Spleen (tissue), 11 donors: Measurements from ENCODE around the gene PXK. TPM values are rescaled to one million over a fixed set of nuclear protein-coding genes. Genes with fewer than 3 reads are reported as not detected.
A peak's percentile ranks its signal among the peaks of the same experiment; 100 is the strongest.

ENCODE experiments used
- DNase-seq: peaks from one replicate; pipeline ENCODE4 v3.0.0-alpha.2; 2020
- H3K27ac ChIP-seq, 8 donors: fragments of 200-600 bp; sonication (generic) in 7 of 8; 1 replicate in 4 of 8; 2 replicates in 4 of 8; pipeline versions ENCODE4 v1.5.0 to v1.8.0; 2016 to 2021; ENCODE audit warnings: inconsistent platforms in 4 of 8, mild to moderate bottlenecking in 4 of 8, moderate library complexity in 1 of 8
- H3K27me3 ChIP-seq, 7 donors: fragments of 200-600 bp; sonication (generic) in 6 of 7; replicated peaks in 1 of 7; 1 replicate in 4 of 7; 2 replicates in 3 of 7; pipeline versions ENCODE4 v1.5.0 to v1.8.0; 2016 to 2021; ENCODE audit warnings: inconsistent platforms in 3 of 7, mild to moderate bottlenecking in 1 of 7
- H3K36me3 ChIP-seq, 6 donors: fragments of 200-600 bp; sonication (generic) in 5 of 6; 1 replicate in 4 of 6; 2 replicates in 2 of 6; pipeline versions ENCODE4 v1.5.0 to v1.8.0; 2016 to 2021; ENCODE audit warnings: inconsistent platforms in 2 of 6
- H3K4me1 ChIP-seq, 6 donors: fragments of 200-600 bp; sonication (generic) in 5 of 6; 1 replicate in 3 of 6; 2 replicates in 3 of 6; pipeline versions ENCODE4 v1.5.0 to v1.8.0; 2016 to 2021; ENCODE audit warnings: inconsistent platforms in 3 of 6
- H3K4me3 ChIP-seq, 8 donors: fragments of 200-600 bp; sonication (generic) in 7 of 8; 1 replicate in 4 of 8; 2 replicates in 4 of 8; pipeline versions ENCODE4 v1.5.0 to v1.8.0; 2016 to 2021; ENCODE audit warnings: inconsistent platforms in 4 of 8, mild to moderate bottlenecking in 4 of 8, moderate library complexity in 2 of 8
- H3K9me3 ChIP-seq, 8 donors: fragments of 200-600 bp; sonication (generic) in 7 of 8; 1 replicate in 4 of 8; 2 replicates in 4 of 8; pipeline versions ENCODE4 v1.5.0 to v1.8.0; 2016 to 2021; ENCODE audit warnings: inconsistent platforms in 4 of 8
- POLR2A ChIP-seq, 3 donors: fragments of 450-650 bp; IDR thresholded peaks; one replicate each; pipeline ENCODE4 v1.5.1; 2017; ENCODE audit warnings: antibody characterized with exemption in 3 of 3, mild to moderate bottlenecking in 1 of 3
- POLR2AphosphoS5 ChIP-seq, 3 donors: sonication (generic); formaldehyde crosslinking; IDR thresholded peaks; one replicate each; pipeline ENCODE4 v1.5.1; 2017; ENCODE audit warnings: antibody characterized with exemption in 3 of 3
- WGBS, 5 donors: extraction: QIAGEN DNeasy Blood & Tissue Kit in 3 of 5; methylation state at CpG; one replicate each; pipeline versions ENCODE4 v1.1.5 to v1.1.7; 2013 to 2018; 5-methylcytosine and 5-hydroxymethylcytosine counted together
- intact Hi-C: fragments of 100-400 bp; cut with DNase I; formaldehyde crosslinking; loops from one replicate; pipeline ENCODE4 v1.15.0; 2023; ENCODE audit warnings: low total_unique reads
- polyA plus RNA-seq, 3 donors: library from polyadenylated mRNA; stranded (reverse); fragments of 200-250 nt; gene quantifications; one replicate each; pipeline ENCODE4 v1.2.1, GENCODE V29; 2013
- total RNA-seq, 7 donors: library from RNA; depleted of rRNA in 3 of 7; stranded (reverse); fragments of >200 nt in 3 of 7; fragmentation: NEBNext Ultra II Directional in 4 of 7; extraction: Animal tissue kit (Norgen Biotek cat#: 25700) in 4 of 7; gene quantifications; one replicate each; pipeline versions ENCODE4 v1.1.0 to v1.2.1, GENCODE V29; 2016 to 2021
- TF ChIP-seq, protein P1 (sequence below), 11 experiments: fragments of 200-600 bp in 7 of 11; fragments of 450-650 bp in 4 of 11; sonication (generic) in 4 of 11; IDR thresholded peaks in 8 of 11; conservative IDR thresholded peaks in 3 of 11; 1 replicate in 7 of 11; 2 replicates in 4 of 11; pipeline versions ENCODE4 v1.4.0 to v1.8.0; 2016 to 2021; ENCODE audit warnings: antibody characterized with exemption in 11 of 11, inconsistent platforms in 4 of 11, mild to moderate bottlenecking in 1 of 11
- donor health status: healthy with polysubstance abuse.
- donor health status: DM: no; HTN: no; CAD: no; lungs with moderate emphysema.
- donor health status: DM: no; HTN: no; CAD: no.
- donor health status: Bipolar disorder and iron deficiency.
- donor health status: healthy.
- donor health status: DM: no; HTN: no; CAD: no.
- donor health status: DM: yes; HTN: yes; CAD: no.

Gene PXK
- total and polyA plus RNA-seq, 10 donors: 19.3 to 80.9 (median 49.7) TPM

- peaks cover 0 to 66% (median 7%) of the 10 kb centered on the region in 6 donors for H3K36me3 ChIP-seq
Observed at GRCh38 chr3:58388550-58389091, 55.9 kb downstream of the PXK start.

GRCh38 chr3:58391156-58391865 is 58.6 kb downstream of the PXK start:
- Histone ChIP-seq H3K9me3 (no peaks in the 10 kb centered on the region), H3K27ac (peak overlapping the region in 4 of 8 donors; percentile 2 to 34 (median 17)), H3K4me3 (no peak overlapping the region), H3K36me3 (peaks cover 0 to 70% (median 23%) of the 10 kb centered on the region in 6 donors), H3K4me1 (peaks cover 21 to 48% (median 34%) of the 10 kb centered on the region in 6 donors), H3K27me3 (no peaks in the 10 kb centered on the region)
- WGBS, 5 donors: 75 to 83% (median 78%) methylated on average over 3 of the region's 3 CpGs
- no peak for DNase-seq
- TF ChIP-seq, protein P1, sequence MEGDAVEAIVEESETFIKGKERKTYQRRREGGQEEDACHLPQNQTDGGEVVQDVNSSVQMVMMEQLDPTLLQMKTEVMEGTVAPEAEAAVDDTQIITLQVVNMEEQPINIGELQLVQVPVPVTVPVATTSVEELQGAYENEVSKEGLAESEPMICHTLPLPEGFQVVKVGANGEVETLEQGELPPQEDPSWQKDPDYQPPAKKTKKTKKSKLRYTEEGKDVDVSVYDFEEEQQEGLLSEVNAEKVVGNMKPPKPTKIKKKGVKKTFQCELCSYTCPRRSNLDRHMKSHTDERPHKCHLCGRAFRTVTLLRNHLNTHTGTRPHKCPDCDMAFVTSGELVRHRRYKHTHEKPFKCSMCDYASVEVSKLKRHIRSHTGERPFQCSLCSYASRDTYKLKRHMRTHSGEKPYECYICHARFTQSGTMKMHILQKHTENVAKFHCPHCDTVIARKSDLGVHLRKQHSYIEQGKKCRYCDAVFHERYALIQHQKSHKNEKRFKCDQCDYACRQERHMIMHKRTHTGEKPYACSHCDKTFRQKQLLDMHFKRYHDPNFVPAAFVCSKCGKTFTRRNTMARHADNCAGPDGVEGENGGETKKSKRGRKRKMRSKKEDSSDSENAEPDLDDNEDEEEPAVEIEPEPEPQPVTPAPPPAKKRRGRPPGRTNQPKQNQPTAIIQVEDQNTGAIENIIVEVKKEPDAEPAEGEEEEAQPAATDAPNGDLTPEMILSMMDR (IDR thresholded peaks at IDR 0.05 in 8 of 11, conservative IDR thresholded peaks at IDR 0.05 in 3 of 11): no peak
- no peak for TF ChIP-seq POLR2AphosphoS5 (IDR thresholded peaks at IDR 0.05)
- TF ChIP-seq POLR2A (IDR thresholded peaks at IDR 0.05): no peak
- intact Hi-C loops: no loop called here

More at GRCh38 chr3:58388550-58389091, 55.9 kb downstream of the PXK start:
- Histone ChIP-seq H3K4me1 (peaks cover 21 to 66% (median 40%) of the 10 kb centered on the region in 6 donors), H3K27me3 (no peaks in the 10 kb centered on the region), H3K4me3 (no peak overlapping the region), H3K27ac (peak overlapping the region in 7 of 8 donors; percentile 44 to 80 (median 67)), H3K9me3 (no peaks in the 10 kb centered on the region)
- intact Hi-C loops: no loop called here
- no peak for DNase-seq
- TF ChIP-seq POLR2A (IDR thresholded peaks at IDR 0.05): no peak
- no peak for TF ChIP-seq POLR2AphosphoS5 (IDR thresholded peaks at IDR 0.05)
- TF ChIP-seq, protein P1 (IDR thresholded peaks at IDR 0.05 in 8 of 11, conservative IDR thresholded peaks at IDR 0.05 in 3 of 11): no peak

DNA sequence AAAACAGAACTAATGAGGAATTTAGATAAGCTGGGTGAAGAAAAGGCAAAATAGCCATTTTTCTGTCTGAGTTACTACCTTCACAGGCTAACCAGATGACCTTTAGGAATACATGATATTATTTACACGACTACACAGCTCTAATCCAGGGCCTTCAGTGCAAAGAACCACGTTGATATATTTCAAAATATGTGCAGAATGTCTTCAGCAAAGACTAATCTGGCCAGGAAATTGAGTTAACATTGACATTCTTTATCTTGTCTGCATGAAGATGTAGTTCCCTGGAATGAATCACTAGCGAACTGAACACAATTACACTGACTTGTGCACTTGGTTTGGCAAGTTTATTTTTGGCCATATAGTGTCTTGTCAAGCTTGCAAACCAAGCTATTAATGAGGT is 59.5 kb downstream of the PXK start:
- peaks cover 13 to 40% (median 25%) of the 10 kb centered on the region in 6 donors for H3K4me1 ChIP-seq
- peak overlapping the region in 1 of 8 donors; percentile 34 for H3K27ac ChIP-seq
- 27 to 58% (median 52%) methylated on average over 3 of the region's 3 CpGs for WGBS, 5 donors
- TF ChIP-seq POLR2A (IDR thresholded peaks at IDR 0.05) (no peak), POLR2AphosphoS5 (IDR thresholded peaks at IDR 0.05) (no peak)
- TF ChIP-seq, protein P1 (IDR thresholded peaks at IDR 0.05 in 8 of 11, conservative IDR thresholded peaks at IDR 0.05 in 3 of 11): no peak
- H3K4me3 ChIP-seq: no peak overlapping the region
- intact Hi-C loops: no loop called here
- no peaks in the 10 kb centered on the region for H3K9me3 ChIP-seq
- no peaks in the 10 kb centered on the region for H3K27me3 ChIP-seq
- peaks cover 0 to 74% (median 31%) of the 10 kb centered on the region in 6 donors for H3K36me3 ChIP-seq
- DNase-seq: no peak

GRCh38 chr3:58394339-58394738 is 61.6 kb downstream of the PXK start:
- no peak for DNase-seq
- H3K27me3 ChIP-seq: no peaks in the 10 kb centered on the region
- H3K36me3 ChIP-seq: peaks cover 0 to 91% (median 52%) of the 10 kb centered on the region in 6 donors
- H3K9me3 ChIP-seq: no peaks in the 10 kb centered on the region
- H3K4me1 ChIP-seq: peaks cover 0 to 18% (median 4%) of the 10 kb centered on the region in 6 donors
- H3K4me3 ChIP-seq: no peak overlapping the region
- intact Hi-C loops: no loop called here
- no peak overlapping the region for H3K27ac ChIP-seq
- TF ChIP-seq POLR2AphosphoS5 (IDR thresholded peaks at IDR 0.05) (no peak), POLR2A (IDR thresholded peaks at IDR 0.05) (no peak)
- TF ChIP-seq, protein P1 (IDR thresholded peaks at IDR 0.05 in 8 of 11, conservative IDR thresholded peaks at IDR 0.05 in 3 of 11): no peak
